C4-2B (cell line): ENCODE data around the gene PURA.

Experiments used
- H3K27ac ChIP-seq: fragments of 450-650 bp; 2 replicates; pipeline ENCODE4 v1.5.1; 2017
- CTCF ChIP-seq: fragments of 450-650 bp; conservative IDR thresholded peaks from 2 replicates; pipeline ENCODE4 v1.5.1; 2017; ENCODE audit warnings: mild to moderate bottlenecking
- ZFX ChIP-seq: fragments of 450-650 bp; IDR thresholded peaks from 2 replicates; pipeline ENCODE4 v1.6.1; 2017

The PURA gene

DNA sequence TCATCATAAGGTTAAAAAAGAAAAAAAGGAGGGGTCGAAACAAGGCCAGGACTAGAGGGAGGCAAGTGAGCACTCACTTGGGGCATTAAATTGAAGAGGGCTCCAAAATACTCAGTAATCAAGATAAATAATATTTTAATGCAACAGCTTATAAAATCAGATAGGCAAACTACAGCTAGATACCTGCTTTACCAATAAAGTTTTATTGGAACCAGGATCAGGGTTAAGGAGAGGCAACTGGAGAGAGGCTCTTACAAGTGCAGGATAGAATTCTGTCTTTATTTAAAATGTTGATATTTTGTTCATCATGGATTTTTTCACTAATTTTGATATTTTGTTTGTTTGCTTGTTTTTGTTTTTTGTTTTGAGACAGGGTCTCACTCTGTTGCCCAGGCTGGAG lies 30.3 kb upstream of the PURA start:
- TF ChIP-seq CTCF, result no peak
- TF ChIP-seq ZFX, result no peak
- no peak overlapping the region for H3K27ac ChIP-seq

GRCh38 chr5:140084541-140084940 lies 29.4 kb upstream of the PURA start:
- no peak for TF ChIP-seq ZFX
- no peak for TF ChIP-seq CTCF
- H3K27ac ChIP-seq, result no peak overlapping the region

GRCh38 chr5:140090251-140090650 lies 23.7 kb upstream of the PURA start:
- TF ChIP-seq ZFX, result no peak
- no peak for TF ChIP-seq CTCF
- no peak overlapping the region for H3K27ac ChIP-seq

DNA sequence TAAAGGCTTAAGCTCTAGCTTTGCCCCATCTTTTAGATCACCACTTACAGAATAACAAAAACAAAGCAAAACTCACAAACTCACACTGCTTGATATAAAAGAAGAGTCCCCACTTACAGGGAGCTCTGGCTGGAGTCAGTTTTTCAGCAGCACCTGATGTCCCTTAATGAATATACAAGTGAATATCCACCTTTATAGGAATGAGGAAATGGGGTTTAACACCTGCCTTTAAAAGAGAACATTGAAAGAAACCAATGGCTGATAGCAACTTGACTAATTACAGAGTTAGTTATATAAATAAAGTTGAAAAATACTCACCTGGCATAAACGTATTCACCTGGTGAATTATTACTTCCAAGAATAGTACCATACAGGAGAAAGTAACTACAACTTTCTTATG lies 20.7 kb upstream of the PURA start:
- TF ChIP-seq ZFX (no peak), CTCF (no peak)
- H3K27ac ChIP-seq, result no peak overlapping the region

DNA sequence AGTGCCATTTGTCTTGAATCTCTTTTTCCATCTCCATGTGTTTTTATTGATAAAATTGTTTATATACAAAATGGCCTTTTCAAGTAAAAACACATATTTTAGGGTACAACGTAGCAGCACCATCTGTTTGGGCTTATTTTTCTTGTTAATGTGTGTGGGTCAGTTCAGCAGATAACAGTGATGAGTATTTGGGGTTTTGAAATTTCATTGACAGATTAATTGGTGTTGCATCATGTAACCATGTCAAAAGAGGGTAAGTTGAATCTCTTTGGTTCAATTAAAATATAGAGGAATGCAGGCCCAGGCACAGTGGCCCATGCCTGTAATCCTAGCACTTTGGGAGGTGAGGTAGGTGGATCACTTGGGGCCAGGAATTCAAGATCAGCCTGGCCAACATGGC lies 20.0 kb upstream of the PURA start:
- no peak overlapping the region for H3K27ac ChIP-seq
- no peak for TF ChIP-seq ZFX
- TF ChIP-seq CTCF, result no peak

DNA sequence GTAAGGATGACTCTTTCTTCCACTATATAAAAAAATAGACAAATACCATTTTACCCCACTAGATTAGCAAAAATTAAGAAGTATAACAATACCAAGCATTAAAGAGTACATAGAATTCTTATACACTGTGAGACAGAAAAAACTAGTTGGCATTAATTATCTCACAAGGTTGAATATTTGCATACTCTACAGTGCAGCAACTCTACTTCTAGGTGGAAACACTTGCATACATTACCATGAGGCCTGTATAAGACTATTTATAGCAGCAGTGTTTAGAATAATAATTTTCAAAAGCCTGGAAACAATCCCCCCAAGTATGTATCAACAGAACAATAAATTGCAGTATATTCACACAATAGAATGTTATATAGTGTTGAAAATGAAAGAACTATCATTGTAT lies 19.0 kb upstream of the PURA start:
- H3K27ac ChIP-seq, result no peak overlapping the region
- TF ChIP-seq ZFX (no peak), CTCF (no peak)

GRCh38 chr5:140101179-140101578 lies 12.7 kb upstream of the PURA start:
- TF ChIP-seq ZFX, result no peak
- TF ChIP-seq CTCF, result no peak
- no peak overlapping the region for H3K27ac ChIP-seq

- H3K27ac ChIP-seq, result no peak overlapping the region
- TF ChIP-seq ZFX (no peak), CTCF (no peak)
These were observed 10.8 kb upstream of the PURA start for GRCh38 chr5:140103154-140103553.
